OCI-LY1 (cell line): ENCODE results near the gene TMEM212.

Experiments used
- H2AFZ ChIP-seq: fragments of 200-600 bp; sonication (generic), shearing (Covaris generic); 2 replicates; pipeline ENCODE4 v1.6.0; 2014; ENCODE audit warnings: antibody characterized with exemption, mild to moderate bottlenecking, low read length
- H3F3A ChIP-seq: fragments of 200-600 bp; sonication (generic), shearing (Covaris generic); 2 replicates; pipeline ENCODE4 v1.6.0; 2014; ENCODE audit warnings: mild to moderate bottlenecking, antibody characterized with exemption, low read length, moderate library complexity; ENCODE audit not compliant: insufficient read depth
- H3K27ac ChIP-seq: fragments of 200-600 bp; sonication (generic); 2 replicates; pipeline ENCODE4 v1.5.1; 2014; ENCODE audit warnings: low read length, mixed run types, mild to moderate bottlenecking, low read depth; ENCODE audit not compliant: poor library complexity, severe bottlenecking
- H3K27me3 ChIP-seq: fragments of 200-600 bp; sonication (generic); 2 replicates; pipeline ENCODE4 v1.6.0; 2014; ENCODE audit warnings: antibody characterized with exemption, mild to moderate bottlenecking, low read length, moderate library complexity; ENCODE audit not compliant: insufficient read depth
- H3K36me3 ChIP-seq: fragments of 200-600 bp; sonication (generic); 2 replicates; pipeline ENCODE4 v1.6.1; 2014; ENCODE audit warnings: mild to moderate bottlenecking, antibody characterized with exemption, low read length, moderate library complexity, mixed read lengths; ENCODE audit not compliant: insufficient read depth
- H3K4me1 ChIP-seq: fragments of 200-600 bp; sonication (generic); 2 replicates; pipeline ENCODE4 v1.5.1; 2014; ENCODE audit warnings: mild to moderate bottlenecking, low read length, moderate library complexity; ENCODE audit not compliant: insufficient read depth, severe bottlenecking
- H3K4me2 ChIP-seq: fragments of 200-600 bp; sonication (generic), shearing (Covaris generic); 2 replicates; pipeline ENCODE4 v1.6.1; 2014; ENCODE audit warnings: low read length
- H3K4me3 ChIP-seq: fragments of 200-600 bp; sonication (generic); 2 replicates; pipeline ENCODE4 v1.5.1; 2014; ENCODE audit warnings: low read length, low read depth, mild to moderate bottlenecking, mixed read lengths; ENCODE audit not compliant: poor library complexity, severe bottlenecking
- H3K79me2 ChIP-seq: fragments of 200-600 bp; shearing (Covaris generic); 2 replicates; pipeline ENCODE4 v1.6.1; 2016; ENCODE audit warnings: mixed run types, low read length, mixed read lengths; ENCODE audit not compliant: insufficient read depth
- H3K9ac ChIP-seq: fragments of 200-600 bp; sonication (generic), shearing (Covaris generic); 2 replicates; pipeline ENCODE4 v1.6.1; 2014; ENCODE audit warnings: mild to moderate bottlenecking, low read length, mixed read lengths
- H3K9me2 ChIP-seq: fragments of 200-600 bp; sonication (generic), shearing (Covaris generic); 2 replicates; pipeline ENCODE4 v1.6.1; 2014; ENCODE audit warnings: low read depth, mild to moderate bottlenecking, low read length, mixed read lengths
- H3K9me3 ChIP-seq: fragments of 200-600 bp; shearing (Covaris generic); 2 replicates; pipeline ENCODE4 v1.6.1; 2014; ENCODE audit warnings: low read length, mixed read lengths
- H4K20me1 ChIP-seq: fragments of 200-600 bp; sonication (generic), shearing (Covaris generic); 2 replicates; pipeline ENCODE4 v1.6.0; 2016; ENCODE audit warnings: mild to moderate bottlenecking, low read length; ENCODE audit not compliant: insufficient read depth
- EZH2 ChIP-seq: fragments of 200-600 bp; sonication (generic), shearing (Covaris generic); IDR thresholded peaks from 2 replicates; pipeline ENCODE4 v1.8.0; 2017; ENCODE audit warnings: borderline replicate concordance, mixed run types, mild to moderate bottlenecking, antibody characterized with exemption, low read length, moderate library complexity, mixed read lengths
- TF ChIP-seq, protein P1 (sequence below): fragments of 200-600 bp; sonication (generic), shearing (Covaris generic); IDR thresholded peaks from 2 replicates; pipeline ENCODE4 v1.5.1; 2017; ENCODE audit warnings: mild to moderate bottlenecking, antibody characterized with exemption, low read length, moderate library complexity, mixed read lengths

The TMEM212 gene

DNA sequence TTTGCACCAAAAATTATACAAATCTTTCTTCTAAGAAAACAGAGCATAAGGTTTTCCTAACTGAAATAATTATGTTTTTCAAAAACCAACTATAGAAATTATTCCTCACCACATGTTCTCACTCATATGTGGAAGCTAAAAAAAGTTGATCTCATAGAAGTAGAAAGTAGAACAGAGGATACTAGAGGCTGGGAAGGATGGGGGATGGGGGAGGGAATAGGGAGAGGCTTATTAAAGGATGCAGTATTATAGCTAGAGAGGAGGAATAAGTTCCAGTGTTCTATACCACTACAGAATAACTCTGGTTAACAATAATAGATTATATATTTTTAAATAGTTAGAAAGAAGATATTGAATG is 12.7 kb upstream of the TMEM212 start:
- H2AFZ ChIP-seq = no peak overlapping the region

DNA sequence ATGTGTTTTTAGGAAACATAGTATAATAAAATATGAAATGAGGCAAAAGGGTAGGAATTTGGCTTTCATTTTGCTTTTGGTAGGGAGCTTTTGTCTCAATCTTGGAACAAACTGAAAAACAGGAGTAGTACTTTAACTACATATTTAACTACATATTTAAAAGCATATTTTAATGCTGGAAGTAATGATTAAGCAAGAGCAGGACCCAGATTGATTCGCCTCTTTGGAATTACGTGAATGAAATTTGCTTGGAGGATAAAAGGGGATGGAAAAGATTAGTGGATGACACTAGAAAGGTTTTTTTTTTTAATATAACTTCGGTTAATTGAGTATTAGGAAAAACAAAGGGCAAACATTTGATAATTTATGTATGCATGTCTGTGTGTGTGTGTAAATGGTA is 11.2 kb upstream of the TMEM212 start:
- H3K9me2 ChIP-seq = no peaks in the 10 kb centered on the region
- H3K36me3 ChIP-seq = no peaks in the 10 kb centered on the region
- no peaks in the 10 kb centered on the region for H3K4me1 ChIP-seq
- no peak overlapping the region for H2AFZ ChIP-seq
- no peaks in the 10 kb centered on the region for H3K79me2 ChIP-seq
- H3F3A ChIP-seq = no peaks in the 10 kb centered on the region
- TF ChIP-seq EZH2 = no peak
- TF ChIP-seq, protein P1, sequence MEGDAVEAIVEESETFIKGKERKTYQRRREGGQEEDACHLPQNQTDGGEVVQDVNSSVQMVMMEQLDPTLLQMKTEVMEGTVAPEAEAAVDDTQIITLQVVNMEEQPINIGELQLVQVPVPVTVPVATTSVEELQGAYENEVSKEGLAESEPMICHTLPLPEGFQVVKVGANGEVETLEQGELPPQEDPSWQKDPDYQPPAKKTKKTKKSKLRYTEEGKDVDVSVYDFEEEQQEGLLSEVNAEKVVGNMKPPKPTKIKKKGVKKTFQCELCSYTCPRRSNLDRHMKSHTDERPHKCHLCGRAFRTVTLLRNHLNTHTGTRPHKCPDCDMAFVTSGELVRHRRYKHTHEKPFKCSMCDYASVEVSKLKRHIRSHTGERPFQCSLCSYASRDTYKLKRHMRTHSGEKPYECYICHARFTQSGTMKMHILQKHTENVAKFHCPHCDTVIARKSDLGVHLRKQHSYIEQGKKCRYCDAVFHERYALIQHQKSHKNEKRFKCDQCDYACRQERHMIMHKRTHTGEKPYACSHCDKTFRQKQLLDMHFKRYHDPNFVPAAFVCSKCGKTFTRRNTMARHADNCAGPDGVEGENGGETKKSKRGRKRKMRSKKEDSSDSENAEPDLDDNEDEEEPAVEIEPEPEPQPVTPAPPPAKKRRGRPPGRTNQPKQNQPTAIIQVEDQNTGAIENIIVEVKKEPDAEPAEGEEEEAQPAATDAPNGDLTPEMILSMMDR = no peak
- no peak overlapping the region for H3K4me2 ChIP-seq
- H3K4me3 ChIP-seq = no peak overlapping the region
- H3K9ac ChIP-seq = no peak overlapping the region
- no peak overlapping the region for H3K27ac ChIP-seq
- H3K27me3 ChIP-seq = no peaks in the 10 kb centered on the region
- H3K9me3 ChIP-seq = no peaks in the 10 kb centered on the region
- no peaks in the 10 kb centered on the region for H4K20me1 ChIP-seq

More for the DNA sequence above, 12.7 kb upstream of the TMEM212 start:
- no peak for TF ChIP-seq EZH2
- TF ChIP-seq, protein P1 = no peak
- Histone ChIP-seq H3K9me2 (no peaks in the 10 kb centered on the region), H3K27me3 (no peaks in the 10 kb centered on the region), H3K4me2 (no peak overlapping the region), H3K9ac (no peak overlapping the region), H3K27ac (no peak overlapping the region), H4K20me1 (no peaks in the 10 kb centered on the region), H3K9me3 (no peaks in the 10 kb centered on the region), H3K36me3 (no peaks in the 10 kb centered on the region), H3K4me3 (no peak overlapping the region), H3K79me2 (no peaks in the 10 kb centered on the region), H3F3A (no peaks in the 10 kb centered on the region), H3K4me1 (no peaks in the 10 kb centered on the region)

DNA sequence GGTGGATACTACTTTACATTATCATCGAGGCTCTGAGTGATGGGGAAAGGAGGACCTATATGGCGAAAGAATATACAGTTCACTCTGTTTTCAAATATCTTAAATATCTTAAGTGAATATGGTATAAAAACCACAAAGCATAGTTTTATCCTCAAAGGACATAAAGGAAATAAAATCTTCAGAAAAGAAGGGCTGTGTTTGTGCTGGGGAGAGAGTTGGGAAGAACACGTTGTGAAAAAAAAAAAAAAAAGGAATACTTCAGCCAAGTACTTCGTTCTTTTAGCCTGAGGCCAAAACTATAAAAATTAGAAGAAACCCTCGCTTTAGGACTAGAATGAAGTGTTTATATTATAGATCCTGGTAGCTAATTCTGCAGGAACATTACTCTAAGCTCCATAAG is 10.2 kb upstream of the TMEM212 start:
- H4K20me1 ChIP-seq = no peaks in the 10 kb centered on the region
- no peaks in the 10 kb centered on the region for H3K36me3 ChIP-seq
- H2AFZ ChIP-seq = no peak overlapping the region
- H3K9ac ChIP-seq = no peak overlapping the region
- H3K4me2 ChIP-seq = no peak overlapping the region
- TF ChIP-seq EZH2 = no peak
- TF ChIP-seq, protein P1 = no peak
- H3K27ac ChIP-seq = no peak overlapping the region
- no peaks in the 10 kb centered on the region for H3K4me1 ChIP-seq
- H3K4me3 ChIP-seq = no peak overlapping the region
- no peaks in the 10 kb centered on the region for H3K79me2 ChIP-seq
- no peaks in the 10 kb centered on the region for H3K9me2 ChIP-seq
- no peaks in the 10 kb centered on the region for H3F3A ChIP-seq
- H3K9me3 ChIP-seq = no peaks in the 10 kb centered on the region
- H3K27me3 ChIP-seq = no peaks in the 10 kb centered on the region
